H9 (cell line): ENCODE measurements around the gene ZNF530. TPM values are rescaled to one million over a fixed set of nuclear protein-coding genes. Genes with fewer than 3 reads are reported as not detected.
A peak's percentile ranks its signal among the peaks of the same experiment; 100 is the strongest.

Experiments used
- DNase-seq: peaks from one replicate; pipeline ENCODE4 v3.0.0-alpha.2; 2017
- H2AFZ ChIP-seq: one replicate; pipeline ENCODE4 v1.6.1; 2013; ENCODE audit warnings: mild to moderate bottlenecking, low read length, control low read depth, moderate library complexity
- H2AK5ac ChIP-seq: 2 replicates; pipeline ENCODE4 v1.6.1; 2013; ENCODE audit warnings: low read length, control low read depth, mixed read lengths; ENCODE audit not compliant: insufficient read length
- H2BK120ac ChIP-seq: one replicate; pipeline ENCODE4 v1.6.1; 2013; ENCODE audit warnings: low read depth, mild to moderate bottlenecking, low read length, control low read depth, inconsistent platforms; ENCODE audit not compliant: poor library complexity, severe bottlenecking
- H2BK12ac ChIP-seq: 2 replicates; pipeline ENCODE4 v1.6.1; 2013; ENCODE audit warnings: low read length, control low read depth, mixed read lengths, low read depth; ENCODE audit not compliant: insufficient read length
- H2BK15ac ChIP-seq: 2 replicates; pipeline ENCODE4 v1.6.1; 2013; ENCODE audit warnings: low read depth, low read length, control low read depth
- H2BK20ac ChIP-seq: one replicate; pipeline ENCODE4 v1.6.1; 2013; ENCODE audit warnings: low read depth, mild to moderate bottlenecking, low read length, control low read depth, inconsistent platforms; ENCODE audit not compliant: poor library complexity, severe bottlenecking
- H2BK5ac ChIP-seq: 2 replicates; pipeline ENCODE4 v1.6.1; 2013; ENCODE audit warnings: low read length, control low read depth, mixed read lengths; ENCODE audit not compliant: insufficient read length
- H3K14ac ChIP-seq: 2 replicates; pipeline ENCODE4 v1.6.1; 2013; ENCODE audit warnings: low read length, control low read depth; ENCODE audit not compliant: insufficient read depth
- H3K18ac ChIP-seq: 2 replicates; pipeline ENCODE4 v1.6.1; 2013; ENCODE audit warnings: low read depth, mild to moderate bottlenecking, mixed read lengths, low read length, control low read depth; ENCODE audit not compliant: insufficient read length
- H3K23ac ChIP-seq: 2 replicates; pipeline ENCODE4 v1.6.1; 2013; ENCODE audit warnings: low read length, control low read depth, mixed read lengths, low read depth; ENCODE audit not compliant: insufficient read length
- H3K23me2 ChIP-seq: 2 replicates; pipeline ENCODE4 v1.6.1; 2013; ENCODE audit warnings: low read depth, mild to moderate bottlenecking, mixed read lengths, low read length, control low read depth; ENCODE audit not compliant: insufficient read length, poor library complexity, severe bottlenecking
- H3K27ac ChIP-seq: 2 replicates; pipeline ENCODE4 v1.5.1; 2013; ENCODE audit warnings: low read length, control low read depth, mixed read lengths, low read depth; ENCODE audit not compliant: insufficient read length
- H3K27me3 ChIP-seq: 2 replicates; pipeline ENCODE4 v1.6.1; 2013; ENCODE audit warnings: low read length, control low read depth, inconsistent platforms; ENCODE audit not compliant: insufficient read depth
- H3K4ac ChIP-seq: 2 replicates; pipeline ENCODE4 v1.6.1; 2013; ENCODE audit warnings: low read depth, mild to moderate bottlenecking, control low read depth, inconsistent platforms, low read length, moderate library complexity
- H3K4me1 ChIP-seq: 2 replicates; pipeline ENCODE4 v1.6.1; 2013; ENCODE audit warnings: low read length, control low read depth, inconsistent platforms; ENCODE audit not compliant: insufficient read depth
- H3K4me2 ChIP-seq: 2 replicates; pipeline ENCODE4 v1.6.1; 2013; ENCODE audit warnings: low read length, control low read depth, mixed read lengths; ENCODE audit not compliant: insufficient read length, insufficient read depth
- H3K56ac ChIP-seq: 2 replicates; pipeline ENCODE4 v1.6.1; 2013; ENCODE audit warnings: low read depth, mild to moderate bottlenecking, mixed read lengths, low read length, control low read depth; ENCODE audit not compliant: insufficient read length
- H3K79me1 ChIP-seq: 2 replicates; pipeline ENCODE4 v1.6.1; 2013; ENCODE audit warnings: low read depth, mild to moderate bottlenecking, moderate library complexity, low read length, control low read depth, inconsistent platforms; ENCODE audit not compliant: insufficient read depth, poor library complexity, severe bottlenecking
- H3K79me2 ChIP-seq: 2 replicates; pipeline ENCODE4 v1.6.1; 2013; ENCODE audit warnings: low read length, control low read depth, inconsistent platforms; ENCODE audit not compliant: insufficient read depth
- H3K9ac ChIP-seq: 2 replicates; pipeline ENCODE4 v1.6.1; 2013; ENCODE audit warnings: low read length, control low read depth, mixed read lengths; ENCODE audit not compliant: insufficient read length; ENCODE audit errors: extremely low read depth
- H3K9me3 ChIP-seq: one replicate; pipeline ENCODE4 v1.6.1; 2013; ENCODE audit warnings: low read depth, low read length, inconsistent platforms; ENCODE audit not compliant: control insufficient read depth
- H3T11ph ChIP-seq: one replicate; pipeline ENCODE4 v1.6.1; 2013; ENCODE audit warnings: mild to moderate bottlenecking, low read length, control low read depth, inconsistent platforms
- H4K20me1 ChIP-seq: one replicate; pipeline ENCODE4 v1.6.1; 2013; ENCODE audit not compliant: control insufficient read depth, insufficient read length, insufficient read depth
- H4K5ac ChIP-seq: 2 replicates; pipeline ENCODE4 v1.6.1; 2013; ENCODE audit warnings: low read depth, mild to moderate bottlenecking, mixed read lengths, low read length, control low read depth; ENCODE audit not compliant: insufficient read length
- H4K8ac ChIP-seq: replicated peaks from 2 replicates; pipeline ENCODE4 v1.6.1; 2013; ENCODE audit warnings: low read length, control low read depth, mixed read lengths, low read depth; ENCODE audit not compliant: insufficient read length
- H4K91ac ChIP-seq: 2 replicates; pipeline ENCODE4 v1.6.1; 2013; ENCODE audit warnings: low read depth, mild to moderate bottlenecking, moderate library complexity, mixed read lengths, low read length, control low read depth; ENCODE audit not compliant: insufficient read length
- H3K27ac Mint-ChIP-seq, 3 experiments: 2 replicates in 2 of 3; 3 replicates in 1 of 3; pipeline ENCODE4 v1.8.0; 2020 to 2021; ENCODE audit warnings: mixed read lengths in 3 of 3, mild to moderate bottlenecking in 1 of 3, moderate library complexity in 1 of 3
- H3K27me3 Mint-ChIP-seq: 2 replicates; pipeline ENCODE4 v1.8.0; 2021; ENCODE audit warnings: low read depth, mild to moderate bottlenecking, moderate library complexity, mixed read lengths
- H3K36me3 Mint-ChIP-seq, 3 experiments: 2 replicates in 2 of 3; 3 replicates in 1 of 3; pipeline ENCODE4 v1.8.0; 2020 to 2021; ENCODE audit warnings: low read depth in 3 of 3, mixed read lengths in 3 of 3; ENCODE audit not compliant: insufficient read depth in 1 of 3
- H3K4me1 Mint-ChIP-seq, 2 experiments: 2 replicates each; pipeline ENCODE4 v1.8.0; 2020; ENCODE audit warnings: mixed read lengths in 2 of 2
- H3K4me3 Mint-ChIP-seq, 2 experiments: 2 replicates in 1 of 2; 3 replicates in 1 of 2; pipeline ENCODE4 v1.8.0; 2020 to 2021; ENCODE audit warnings: mild to moderate bottlenecking in 2 of 2, mixed read lengths in 2 of 2, moderate library complexity in 1 of 2
- H3K9me3 Mint-ChIP-seq, 2 experiments: 2 replicates in 1 of 2; 3 replicates in 1 of 2; pipeline ENCODE4 v1.8.0; 2020; ENCODE audit warnings: mild to moderate bottlenecking in 2 of 2, mixed read lengths in 2 of 2, moderate library complexity in 1 of 2
- CTCF ChIP-seq: fragments of 200-600 bp; sonication (generic); conservative IDR thresholded peaks from 3 replicates; pipeline ENCODE4 v1.8.0; 2021; ENCODE audit warnings: antibody characterized with exemption, mild to moderate bottlenecking
- WGBS: extraction: QIAGEN DNeasy Blood & Tissue Kit; methylation state at CpG from one replicate; pipeline ENCODE4 v1.1.7; 2013; ENCODE audit warnings: missing lambda C conversion rate, low lambda C conversion rate, mixed read lengths; ENCODE audit not compliant: insufficient read length; ENCODE audit errors: extremely low coverage; 5-methylcytosine and 5-hydroxymethylcytosine counted together
- total RNA-seq: library from RNA; stranded (reverse); gene quantifications from 2 replicates; pipeline ENCODE4 v1.2.1, GENCODE V29; 2021

The ZNF530 gene
- total RNA-seq, 1 experiment from 2014 or later: 9.3 TPM

DNA sequence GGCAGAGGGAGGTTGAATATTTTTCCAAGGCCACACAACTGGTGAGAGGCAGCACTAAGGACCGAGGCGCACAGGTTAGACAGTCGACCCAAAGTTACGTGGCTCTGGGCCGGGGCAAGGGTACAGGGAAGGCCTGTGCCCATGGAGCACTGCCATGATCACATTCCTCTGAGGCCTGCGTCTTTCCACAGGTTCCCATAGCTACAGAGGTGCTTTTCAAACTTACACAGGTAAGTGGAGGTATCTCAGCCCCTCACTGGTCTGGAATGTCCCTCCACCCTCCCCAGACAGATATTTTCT lies 34.1 kb downstream of the ZNF530 start:
- Histone ChIP-seq H2BK15ac (no peak overlapping the region), H2BK20ac (no peak overlapping the region), H3K79me1 (no peaks in the 10 kb centered on the region), H2AFZ (no peak overlapping the region), H2AK5ac (no peak overlapping the region), H3K4me1 (no peaks in the 10 kb centered on the region; the same call in 1 of the 2 replicates), H4K91ac (no peak overlapping the region), H3K79me2 (no peaks in the 10 kb centered on the region), H3K4ac (no peak overlapping the region), H3K4me2 (peak overlapping the region; percentile 95), H4K8ac (no peak overlapping the region), H3K27ac (no peak overlapping the region), H3T11ph (no peak overlapping the region), H3K14ac (no peak overlapping the region), H3K9me3 (no peaks in the 10 kb centered on the region), H2BK12ac (peak overlapping the region; percentile 62), H2BK5ac (no peak overlapping the region), H4K5ac (no peak overlapping the region), H3K27me3 (no peaks in the 10 kb centered on the region), H3K23me2 (peaks cover 6% of the 10 kb centered on the region), H3K18ac (no peak overlapping the region), H4K20me1 (no peaks in the 10 kb centered on the region), H3K23ac (peak overlapping the region; percentile 44), H2BK120ac (no peak overlapping the region), H3K9ac (peak overlapping the region; percentile 69), H3K56ac (no peak overlapping the region)
- DNase-seq: no peak
- H3K4me1 Mint-ChIP-seq: peaks cover 4 to 14% of the 10 kb centered on the region in 2 experiments; a peak in 3 of 4 replicates
- peak overlapping the region in 1 of 3 experiments; percentile 8; a peak in 2 of 7 replicates for H3K27ac Mint-ChIP-seq
- H3K36me3 Mint-ChIP-seq: peaks cover 35 to 41% (median 39%) of the 10 kb centered on the region in 3 experiments
- no peak for TF ChIP-seq CTCF
- no CpG with 5 or more reads among the region's 6 CpGs for WGBS
- no peaks in the 10 kb centered on the region; the same call in 1 of the 2 replicates for H3K27me3 Mint-ChIP-seq
- H3K4me3 Mint-ChIP-seq: peak overlapping the region; percentile 92 to 97
- H3K9me3 Mint-ChIP-seq: peaks cover 19 to 24% of the 10 kb centered on the region in 2 experiments
